Mesenchymal stem cell (in vitro differentiated cells and primary cell): Measurements from ENCODE around the gene DEPDC1B.
A peak's percentile ranks its signal among the peaks of the same experiment; 100 is the strongest.

ENCODE experiments used
- DNase-seq: peaks from one replicate; pipeline ENCODE4 v3.0.0-alpha.2; 2013
- H2AFZ ChIP-seq: one replicate; pipeline ENCODE4 v1.6.1; 2013; ENCODE audit warnings: low read depth, mild to moderate bottlenecking, control low read depth, inconsistent platforms, low read length, moderate library complexity
- H2AK5ac ChIP-seq: 2 replicates; pipeline ENCODE4 v1.6.1; 2013; ENCODE audit warnings: low read length, moderate library complexity, mild to moderate bottlenecking, inconsistent platforms; ENCODE audit not compliant: severe bottlenecking
- H2BK120ac ChIP-seq: one replicate; pipeline ENCODE4 v1.6.1; 2013; ENCODE audit warnings: low read depth, mild to moderate bottlenecking, inconsistent platforms, low read length, moderate library complexity
- H2BK12ac ChIP-seq, 2 experiments: one replicate each; pipeline ENCODE4 v1.6.1; 2013; ENCODE audit warnings: inconsistent platforms in 2 of 2, low read length in 2 of 2, mild to moderate bottlenecking in 2 of 2, moderate library complexity in 2 of 2, control low read depth in 1 of 2
- H2BK15ac ChIP-seq: one replicate; pipeline ENCODE4 v1.6.1; 2013; ENCODE audit warnings: mild to moderate bottlenecking, low read depth, inconsistent platforms; ENCODE audit not compliant: poor library complexity, severe bottlenecking
- H2BK5ac ChIP-seq: 2 replicates; pipeline ENCODE4 v1.6.1; 2013; ENCODE audit warnings: low read depth, mild to moderate bottlenecking, low read length, control low read depth, inconsistent platforms; ENCODE audit not compliant: poor library complexity, severe bottlenecking
- H3K14ac ChIP-seq, 2 experiments: one replicate each; pipeline ENCODE4 v1.6.1; 2013; ENCODE audit warnings: inconsistent platforms in 2 of 2, low read length in 2 of 2, control low read depth in 1 of 2, mild to moderate bottlenecking in 1 of 2, moderate library complexity in 1 of 2
- H3K18ac ChIP-seq, 2 experiments: one replicate each; pipeline ENCODE4 v1.6.1; 2013; ENCODE audit warnings: inconsistent platforms in 2 of 2, low read length in 2 of 2, control low read depth in 1 of 2, low read depth in 1 of 2, mild to moderate bottlenecking in 1 of 2
- H3K23ac ChIP-seq, 2 experiments: one replicate each; pipeline ENCODE4 v1.6.1; 2013; ENCODE audit warnings: inconsistent platforms in 2 of 2, low read length in 2 of 2, mild to moderate bottlenecking in 2 of 2, moderate library complexity in 2 of 2, control low read depth in 1 of 2
- H3K27ac ChIP-seq: 2 replicates; pipeline ENCODE4 v1.5.1; 2013; ENCODE audit warnings: mild to moderate bottlenecking, moderate library complexity, low read length, control low read depth, inconsistent platforms; ENCODE audit not compliant: poor library complexity, severe bottlenecking
- H3K27me3 ChIP-seq, 2 experiments: 2 replicates each; pipeline versions ENCODE4 v1.6.1 to v1.7.0; 2013; ENCODE audit warnings: low read length in 2 of 2, mild to moderate bottlenecking in 2 of 2, moderate library complexity in 2 of 2, control low read depth in 1 of 2, inconsistent platforms in 1 of 2; ENCODE audit not compliant: control insufficient read depth in 1 of 2, insufficient read depth in 1 of 2
- H3K36me3 ChIP-seq, 2 experiments: 2 replicates each; pipeline versions ENCODE4 v1.6.1 to v1.7.0; 2013; ENCODE audit warnings: low read length in 2 of 2, control low read depth in 1 of 2, inconsistent platforms in 1 of 2, low read depth in 1 of 2, mild to moderate bottlenecking in 1 of 2; ENCODE audit not compliant: insufficient read depth in 2 of 2, control insufficient read depth in 1 of 2
- H3K4ac ChIP-seq, 2 experiments: one replicate each; pipeline ENCODE4 v1.6.1; 2013; ENCODE audit warnings: inconsistent platforms in 2 of 2, low read length in 2 of 2, mild to moderate bottlenecking in 2 of 2, moderate library complexity in 2 of 2, control low read depth in 1 of 2, low read depth in 1 of 2
- H3K4me1 ChIP-seq: 2 replicates; pipeline ENCODE4 v1.6.1; 2013; ENCODE audit warnings: low read depth, low read length, control low read depth; ENCODE audit not compliant: control insufficient read depth, insufficient read depth
- H3K4me2 ChIP-seq: 2 replicates; pipeline ENCODE4 v1.6.1; 2013; ENCODE audit warnings: low read length, mild to moderate bottlenecking, inconsistent platforms; ENCODE audit not compliant: poor library complexity, severe bottlenecking
- H3K4me3 ChIP-seq, 2 experiments: 2 replicates each; pipeline versions ENCODE4 v1.5.1 to v1.7.0; 2013; ENCODE audit warnings: low read length in 2 of 2, mild to moderate bottlenecking in 2 of 2, control low read depth in 1 of 2, low read depth in 1 of 2; ENCODE audit not compliant: insufficient read depth in 1 of 2
- H3K79me1 ChIP-seq: replicated peaks from 2 replicates; pipeline ENCODE4 v1.6.1; 2013; ENCODE audit warnings: mild to moderate bottlenecking, control low read depth, low read length, inconsistent platforms; ENCODE audit not compliant: poor library complexity, severe bottlenecking
- H3K9ac ChIP-seq: 2 replicates; pipeline ENCODE4 v1.7.0; 2013; ENCODE audit warnings: mild to moderate bottlenecking, low read length, moderate library complexity
- H3K9me3 ChIP-seq: 2 replicates; pipeline ENCODE4 v1.7.0; 2013; ENCODE audit warnings: mild to moderate bottlenecking, low read length; ENCODE audit not compliant: control insufficient read depth
- H4K8ac ChIP-seq: one replicate; pipeline ENCODE4 v1.6.1; 2013; ENCODE audit warnings: inconsistent platforms, mild to moderate bottlenecking, low read length, moderate library complexity
- H4K91ac ChIP-seq: one replicate; pipeline ENCODE4 v1.6.1; 2013; ENCODE audit warnings: mild to moderate bottlenecking, low read length, inconsistent platforms
- WGBS: methylation state at CpG from one replicate; pipeline ENCODE4 v1.1.7; 2013; ENCODE audit warnings: mixed read lengths; 5-methylcytosine and 5-hydroxymethylcytosine counted together

The DEPDC1B gene

DNA sequence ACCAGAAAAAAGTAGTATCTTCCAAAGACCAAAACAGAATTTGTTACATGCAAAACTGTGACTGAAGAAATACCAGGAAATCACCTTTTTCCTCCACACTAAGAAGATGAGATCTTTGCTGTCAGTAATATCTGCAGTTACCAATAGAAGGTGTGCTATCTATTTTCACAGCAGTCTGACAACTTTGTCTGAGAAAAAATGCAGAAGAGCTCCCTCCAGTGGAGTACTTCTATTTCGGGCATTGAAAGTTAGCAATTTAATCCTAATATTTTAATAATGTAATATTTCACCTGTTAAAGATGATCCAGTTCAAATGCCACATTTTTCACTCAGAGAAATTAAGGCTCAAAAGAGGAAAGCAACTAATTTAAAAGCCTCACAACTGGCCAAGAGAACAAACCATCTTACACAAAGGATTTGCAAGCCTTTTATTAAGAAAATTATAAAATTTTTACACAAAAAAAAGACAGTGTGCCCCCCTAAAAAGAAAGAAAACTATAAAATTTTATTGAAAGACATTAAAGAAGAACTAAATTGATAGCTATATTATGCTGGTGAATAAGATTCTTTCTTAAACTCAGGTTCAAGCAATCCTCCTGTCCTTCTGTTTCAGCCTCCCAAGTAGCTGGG lies 50.6 kb downstream of the DEPDC1B start:
- no peaks in the 10 kb centered on the region for H3K27me3 ChIP-seq
- no CpG with 5 or more reads among the region's 1 CpG for WGBS
- no peak overlapping the region for H4K91ac ChIP-seq

DNA sequence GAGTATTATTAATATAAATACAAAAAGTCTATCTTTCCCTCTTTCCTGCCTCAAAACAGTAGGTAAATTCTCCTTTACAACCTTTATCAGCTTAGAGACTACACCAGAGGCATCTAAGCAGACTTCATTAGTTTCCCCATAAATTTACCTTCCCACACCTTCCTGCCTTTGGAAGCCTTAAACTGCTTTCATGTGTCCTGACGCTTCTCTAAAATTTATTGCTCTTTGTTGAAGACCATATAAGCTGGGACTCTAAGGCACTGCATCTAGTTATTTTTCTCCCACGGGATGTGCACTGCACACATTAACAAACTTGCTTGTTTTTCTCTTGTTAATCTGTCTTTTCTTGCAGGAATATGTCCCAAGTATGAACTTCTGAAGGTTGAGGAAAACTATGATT lies 51.8 kb downstream of the DEPDC1B start:
- 91% methylated on average over 2 of the region's 2 CpGs for WGBS
- H3K14ac ChIP-seq = no peak overlapping the region

More for the DNA sequence above, 50.6 kb downstream of the DEPDC1B start:
- Histone ChIP-seq H3K9me3 (no peaks in the 10 kb centered on the region), H3K4me1 (no peaks in the 10 kb centered on the region), H2BK5ac (no peak overlapping the region), H3K27ac (no peak overlapping the region), H2BK15ac (no peak overlapping the region), H3K36me3 (no peaks in the 10 kb centered on the region), H3K4me2 (no peak overlapping the region), H3K23ac (no peak overlapping the region), H3K4me3 (no peak overlapping the region), H3K4ac (no peak overlapping the region), H2BK120ac (no peak overlapping the region), H3K18ac (no peak overlapping the region), H2AFZ (no peak overlapping the region), H3K9ac (no peak overlapping the region), H4K8ac (no peak overlapping the region), H3K79me1 (peaks cover 14% of the 10 kb centered on the region), H2BK12ac (no peak overlapping the region), H3K14ac (no peak overlapping the region), H2AK5ac (no peak overlapping the region)
- DNase-seq = peak; percentile 52

DNA sequence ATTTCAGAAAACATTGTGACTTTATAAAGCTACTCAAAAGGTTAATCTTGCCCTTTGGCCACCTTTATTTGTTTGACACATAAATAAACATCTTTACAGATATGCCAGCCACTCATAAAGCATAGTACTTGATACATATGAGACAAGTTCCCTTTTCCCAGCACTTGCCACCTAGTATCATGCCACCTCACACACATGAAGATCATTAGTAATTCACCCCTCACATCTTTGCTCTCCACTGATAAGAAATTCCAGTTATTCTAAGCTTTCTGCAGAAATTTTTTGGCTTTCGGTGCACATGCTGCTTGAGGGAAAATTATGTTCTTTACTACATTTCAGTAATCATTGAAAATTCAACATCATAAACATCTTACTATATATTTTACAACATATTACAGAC lies 59.1 kb downstream of the DEPDC1B start:
- Histone ChIP-seq H3K27ac (no peak overlapping the region), H4K91ac (no peak overlapping the region), H4K8ac (no peak overlapping the region), H3K9me3 (no peaks in the 10 kb centered on the region), H3K4me1 (no peaks in the 10 kb centered on the region), H3K4me3 (no peak overlapping the region), H3K4ac (no peak overlapping the region), H2AFZ (no peak overlapping the region), H2BK5ac (no peak overlapping the region), H2BK120ac (no peak overlapping the region), H3K18ac (no peak overlapping the region), H3K4me2 (no peak overlapping the region), H3K23ac (no peak overlapping the region), H2BK15ac (no peak overlapping the region), H3K79me1 (peaks cover under 1% of the 10 kb centered on the region), H2BK12ac (no peak overlapping the region), H3K27me3 (no peaks in the 10 kb centered on the region), H3K14ac (no peak overlapping the region), H2AK5ac (no peak overlapping the region), H3K9ac (no peak overlapping the region), H3K36me3 (no peaks in the 10 kb centered on the region)
- no CpG with 5 or more reads among the region's 1 CpG for WGBS
- no peak for DNase-seq

More for the DNA sequence above, 51.8 kb downstream of the DEPDC1B start:
- H3K27me3 ChIP-seq = no peaks in the 10 kb centered on the region
- no peak overlapping the region for H3K4ac ChIP-seq
- no peak overlapping the region for H3K4me3 ChIP-seq
- no peak overlapping the region for H2BK12ac ChIP-seq
- H2AFZ ChIP-seq = no peak overlapping the region
- no peak overlapping the region for H2BK15ac ChIP-seq
- no peaks in the 10 kb centered on the region for H3K36me3 ChIP-seq
- no peak overlapping the region for H3K23ac ChIP-seq
- no peak overlapping the region for H2BK120ac ChIP-seq
- H3K4me2 ChIP-seq = no peak overlapping the region
- no peak overlapping the region for H4K8ac ChIP-seq
- no peak overlapping the region for H2BK5ac ChIP-seq
- no peak for DNase-seq
- no peak overlapping the region for H3K18ac ChIP-seq
- no peak overlapping the region for H4K91ac ChIP-seq
- no peak overlapping the region for H3K9ac ChIP-seq
- H3K79me1 ChIP-seq = peaks cover 14% of the 10 kb centered on the region
- no peak overlapping the region for H2AK5ac ChIP-seq
- H3K9me3 ChIP-seq = no peaks in the 10 kb centered on the region
- H3K27ac ChIP-seq = no peak overlapping the region
- H3K4me1 ChIP-seq = no peaks in the 10 kb centered on the region

DNA sequence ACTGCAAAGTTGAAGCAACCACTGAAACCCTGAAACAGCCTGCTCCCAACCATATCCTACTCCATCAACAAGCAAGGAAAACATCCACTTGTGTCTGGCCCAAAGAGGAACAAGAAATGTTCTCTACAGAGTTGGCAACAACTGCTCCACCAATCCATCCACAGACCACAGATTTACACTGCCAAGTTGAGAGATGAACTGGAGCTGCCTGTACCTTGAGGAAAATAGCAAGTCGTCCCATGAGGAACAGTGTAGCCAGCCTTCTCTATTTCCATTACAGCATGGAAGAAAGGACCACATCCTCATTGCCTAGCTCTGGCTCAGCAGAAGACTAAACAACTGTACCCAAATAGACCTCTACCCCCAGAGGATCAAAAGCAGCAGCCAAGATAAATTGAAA lies 60.4 kb downstream of the DEPDC1B start:
- Histone ChIP-seq H4K91ac (no peak overlapping the region), H3K27me3 (no peaks in the 10 kb centered on the region), H3K27ac (no peak overlapping the region), H3K79me1 (no peaks in the 10 kb centered on the region), H3K23ac (no peak overlapping the region), H3K4me3 (no peak overlapping the region), H2BK5ac (no peak overlapping the region), H3K9me3 (no peaks in the 10 kb centered on the region), H2AK5ac (no peak overlapping the region), H2BK15ac (no peak overlapping the region), H3K36me3 (no peaks in the 10 kb centered on the region), H2BK12ac (no peak overlapping the region), H3K18ac (peak overlapping the region in 1 of 2 experiments; percentile 28), H4K8ac (no peak overlapping the region), H3K4me1 (no peaks in the 10 kb centered on the region), H3K14ac (no peak overlapping the region), H2AFZ (no peak overlapping the region), H3K9ac (no peak overlapping the region), H3K4ac (no peak overlapping the region), H3K4me2 (no peak overlapping the region), H2BK120ac (no peak overlapping the region)
- WGBS = 100% methylated on average over 1 of the region's 1 CpG
- DNase-seq = no peak
